ENCODE results near the gene GJA4.
"Not testable (repeated sequence)": the region's sequence is repeated elsewhere in the genome, so short reads cannot be mapped to it uniquely, and the experiment has no call there.

DNA sequence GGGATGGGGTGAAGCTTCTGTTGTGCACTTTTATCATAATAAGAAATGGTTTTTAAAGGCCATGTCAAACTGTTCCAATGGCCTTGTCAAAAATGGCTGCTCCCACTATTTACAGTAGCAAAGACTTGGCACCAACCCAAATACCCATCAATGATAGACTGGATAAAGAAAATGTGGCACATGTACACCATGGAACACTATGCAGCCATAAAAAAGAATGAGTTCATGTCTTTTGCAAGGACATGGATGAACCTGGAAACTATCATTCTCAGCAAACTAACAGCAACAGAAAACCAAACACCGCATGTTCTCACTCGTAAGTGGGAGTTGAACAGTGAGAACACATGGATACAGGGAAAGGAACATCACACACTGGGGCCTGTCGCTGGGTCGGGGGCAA, 19.7 kb upstream of the GJA4 start:
- not testable (repeated sequence) for TF ChIP-seq EZH2 (IDR thresholded peaks at IDR 0.05; ENCODE audit: borderline replicate concordance, low read depth, low read length, severe bottlenecking)
- TF ChIP-seq, protein P1, sequence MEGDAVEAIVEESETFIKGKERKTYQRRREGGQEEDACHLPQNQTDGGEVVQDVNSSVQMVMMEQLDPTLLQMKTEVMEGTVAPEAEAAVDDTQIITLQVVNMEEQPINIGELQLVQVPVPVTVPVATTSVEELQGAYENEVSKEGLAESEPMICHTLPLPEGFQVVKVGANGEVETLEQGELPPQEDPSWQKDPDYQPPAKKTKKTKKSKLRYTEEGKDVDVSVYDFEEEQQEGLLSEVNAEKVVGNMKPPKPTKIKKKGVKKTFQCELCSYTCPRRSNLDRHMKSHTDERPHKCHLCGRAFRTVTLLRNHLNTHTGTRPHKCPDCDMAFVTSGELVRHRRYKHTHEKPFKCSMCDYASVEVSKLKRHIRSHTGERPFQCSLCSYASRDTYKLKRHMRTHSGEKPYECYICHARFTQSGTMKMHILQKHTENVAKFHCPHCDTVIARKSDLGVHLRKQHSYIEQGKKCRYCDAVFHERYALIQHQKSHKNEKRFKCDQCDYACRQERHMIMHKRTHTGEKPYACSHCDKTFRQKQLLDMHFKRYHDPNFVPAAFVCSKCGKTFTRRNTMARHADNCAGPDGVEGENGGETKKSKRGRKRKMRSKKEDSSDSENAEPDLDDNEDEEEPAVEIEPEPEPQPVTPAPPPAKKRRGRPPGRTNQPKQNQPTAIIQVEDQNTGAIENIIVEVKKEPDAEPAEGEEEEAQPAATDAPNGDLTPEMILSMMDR (IDR thresholded peaks at IDR 0.05; ENCODE audit: borderline replicate concordance, extremely low read depth, low read length, poor library complexity, severe bottlenecking): not testable (repeated sequence)

Data from DND-41 (cell line).